ENCODE results near the gene LYPLA2.
A peak's percentile ranks its signal among the peaks of the same experiment; 100 is the strongest.

DNA sequence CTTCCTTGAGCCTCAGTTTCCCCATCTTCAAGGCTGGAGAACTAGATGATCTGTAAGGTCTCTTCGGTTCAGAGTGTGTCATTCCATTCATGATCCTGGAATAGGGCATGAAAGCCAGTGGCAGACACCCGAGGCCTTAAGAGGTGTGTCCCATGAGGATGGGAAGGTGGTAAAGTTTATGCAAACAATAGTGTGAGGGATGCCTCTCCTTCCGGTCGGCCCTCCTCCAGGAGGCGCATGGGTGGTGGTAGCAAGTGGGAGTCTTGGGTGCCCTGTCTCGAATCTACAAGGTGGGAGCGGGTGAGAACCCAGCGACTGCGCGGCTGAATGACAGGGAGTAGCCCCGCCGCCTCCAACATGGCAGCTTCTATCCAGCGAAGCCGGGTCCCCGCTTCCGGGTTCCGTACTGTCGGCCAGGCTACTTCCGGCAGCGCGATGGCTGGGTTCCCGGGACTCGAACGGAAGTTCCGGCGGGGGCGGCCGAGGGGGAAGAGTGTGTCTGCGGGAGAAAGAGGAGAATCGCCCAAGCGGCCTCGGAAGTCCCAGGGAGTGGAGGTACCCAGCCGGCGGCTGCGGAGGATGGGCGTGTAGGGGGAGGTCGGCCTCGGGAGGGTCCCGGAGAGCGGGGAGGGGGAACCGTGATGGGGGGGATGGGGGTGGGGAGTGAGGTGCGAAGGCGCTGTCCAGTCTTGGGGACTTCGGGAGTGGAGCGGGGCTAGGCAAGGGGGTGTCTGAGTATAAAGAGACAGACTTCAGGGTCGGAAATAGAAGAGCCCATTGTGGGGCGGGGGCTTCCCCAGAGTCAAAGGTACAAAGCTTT lies at the start of gene LYPLA2:
- TF ChIP-seq POLR2A (IDR thresholded peaks at IDR 0.05), result peak in 1 of 2 donors; percentile 5
- TF ChIP-seq, protein P1, sequence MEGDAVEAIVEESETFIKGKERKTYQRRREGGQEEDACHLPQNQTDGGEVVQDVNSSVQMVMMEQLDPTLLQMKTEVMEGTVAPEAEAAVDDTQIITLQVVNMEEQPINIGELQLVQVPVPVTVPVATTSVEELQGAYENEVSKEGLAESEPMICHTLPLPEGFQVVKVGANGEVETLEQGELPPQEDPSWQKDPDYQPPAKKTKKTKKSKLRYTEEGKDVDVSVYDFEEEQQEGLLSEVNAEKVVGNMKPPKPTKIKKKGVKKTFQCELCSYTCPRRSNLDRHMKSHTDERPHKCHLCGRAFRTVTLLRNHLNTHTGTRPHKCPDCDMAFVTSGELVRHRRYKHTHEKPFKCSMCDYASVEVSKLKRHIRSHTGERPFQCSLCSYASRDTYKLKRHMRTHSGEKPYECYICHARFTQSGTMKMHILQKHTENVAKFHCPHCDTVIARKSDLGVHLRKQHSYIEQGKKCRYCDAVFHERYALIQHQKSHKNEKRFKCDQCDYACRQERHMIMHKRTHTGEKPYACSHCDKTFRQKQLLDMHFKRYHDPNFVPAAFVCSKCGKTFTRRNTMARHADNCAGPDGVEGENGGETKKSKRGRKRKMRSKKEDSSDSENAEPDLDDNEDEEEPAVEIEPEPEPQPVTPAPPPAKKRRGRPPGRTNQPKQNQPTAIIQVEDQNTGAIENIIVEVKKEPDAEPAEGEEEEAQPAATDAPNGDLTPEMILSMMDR (IDR thresholded peaks at IDR 0.05), result no peak
- peak; percentile 81 to 96 for TF ChIP-seq POLR2AphosphoS5 (IDR thresholded peaks at IDR 0.05; ENCODE audit: insufficient read depth in 1 of 2, low read depth in 1 of 2)
